Ishikawa (cell line): ENCODE results near the gene SRPX2.

ENCODE experiments used
- CEBPB ChIP-seq: IDR thresholded peaks from 2 replicates; pipeline ENCODE4 v1.6.1; 2012
- MAX ChIP-seq: IDR thresholded peaks from 2 replicates; pipeline ENCODE4 v1.6.1; 2012
- RAD21 ChIP-seq: IDR thresholded peaks from 2 replicates; pipeline ENCODE4 v1.6.1; 2012; ENCODE audit warnings: low read depth
- REST ChIP-seq: IDR thresholded peaks from 2 replicates; pipeline ENCODE4 v1.6.1; 2012; ENCODE audit warnings: low read depth, mild to moderate bottlenecking
- TAF1 ChIP-seq: IDR thresholded peaks from 2 replicates; pipeline ENCODE4 v1.6.1; 2012; ENCODE audit warnings: low read depth, mild to moderate bottlenecking
- TCF12 ChIP-seq: IDR thresholded peaks from 2 replicates; pipeline ENCODE4 v1.6.1; 2012; ENCODE audit warnings: low read depth
- ZBTB7A ChIP-seq: IDR thresholded peaks from 2 replicates; pipeline ENCODE4 v1.6.1; 2012; ENCODE audit warnings: low read depth

GRCh38 chrX:100696699-100697351 is 52.8 kb downstream of the SRPX2 start:
- TF ChIP-seq REST (no peak), RAD21 (no peak), ZBTB7A (no peak), TCF12 (no peak), CEBPB (no peak), MAX (no peak), TAF1 (no peak)
